H1 (cell line): Measurements from ENCODE around the gene C22orf31. TPM values are rescaled to one million over a fixed set of nuclear protein-coding genes. Genes with fewer than 3 reads are reported as not detected.

Experiments
- CTCF ChIA-PET: fragments of 300-600 bp; sonication (Branson Sonifier 250); formaldehyde crosslinking; loops from one replicate; lab custom pipeline; 2021; ENCODE audit not compliant: partially characterized antibody; lab: Charles Lee
- POLR2A ChIA-PET: fragments of 300-600 bp; sonication (Branson Sonifier 250); formaldehyde crosslinking; loops from one replicate; lab custom pipeline; 2021; ENCODE audit warnings: inconsistent platforms; ENCODE audit not compliant: partially characterized antibody; lab: Charles Lee
- DNase-seq, 2 experiments: peaks; one replicate each; pipeline versions ENCODE4 v3.0.0 to v3.0.0-alpha.2; 2010 to 2022; ENCODE audit warnings: low spot score in 2 of 2, low read depth in 1 of 2, mixed read lengths in 1 of 2
- FAIRE-seq: peaks from 2 replicates; lab custom pipeline; 2011; peaks lifted over from hg19 to GRCh38; lab: Jason Lieb, UNC
- H2AFZ ChIP-seq: 2 replicates; pipeline ENCODE4 v1.8.1; 2012; ENCODE audit warnings: low read length, inconsistent platforms
- H2AK5ac ChIP-seq: 2 replicates; pipeline ENCODE4 v1.6.1; 2013; ENCODE audit warnings: low read depth, low read length
- H2BK120ac ChIP-seq: replicated peaks from 2 replicates; pipeline ENCODE3; 2013; ENCODE audit warnings: low read depth, low read length, inconsistent platforms
- H2BK12ac ChIP-seq: 2 replicates; pipeline ENCODE4 v1.6.1; 2013; ENCODE audit warnings: low read depth, low read length
- H2BK15ac ChIP-seq: 2 replicates; pipeline ENCODE4 v1.6.1; 2013; ENCODE audit warnings: low read length
- H2BK20ac ChIP-seq: 2 replicates; pipeline ENCODE4 v1.6.1; 2013; ENCODE audit warnings: low read length
- H2BK5ac ChIP-seq: 2 replicates; pipeline ENCODE4 v1.6.1; 2013; ENCODE audit warnings: low read depth, low read length
- H3K14ac ChIP-seq: 2 replicates; pipeline ENCODE4 v1.6.1; 2013; ENCODE audit warnings: inconsistent platforms; ENCODE audit not compliant: insufficient read length
- H3K18ac ChIP-seq: 2 replicates; pipeline ENCODE4 v1.6.1; 2013; ENCODE audit warnings: low read length; ENCODE audit errors: extremely low read depth
- H3K23ac ChIP-seq: 2 replicates; pipeline ENCODE4 v1.6.1; 2013; ENCODE audit warnings: inconsistent platforms; ENCODE audit not compliant: insufficient read length
- H3K23me2 ChIP-seq: 2 replicates; pipeline ENCODE4 v1.6.1; 2013; ENCODE audit warnings: low read depth, low read length
- H3K27ac ChIP-seq: 2 replicates; pipeline ENCODE4 v1.6.1; 2011; ENCODE audit warnings: low read depth, low read length, inconsistent platforms
- H3K27me3 ChIP-seq, 4 experiments: replicated peaks in 1 of 4; 1 replicate in 1 of 4; 2 replicates in 3 of 4; pipeline versions ENCODE4 v1.6.1 to v1.8.1; 2011 to 2013; ENCODE audit warnings: low read length in 3 of 4, mild to moderate bottlenecking in 3 of 4, inconsistent platforms in 2 of 4, mixed read lengths in 2 of 4, moderate library complexity in 1 of 4; ENCODE audit not compliant: control insufficient read depth in 3 of 4, insufficient read depth in 3 of 4; ENCODE audit errors: extremely low read depth in 1 of 4
- H3K36me3 ChIP-seq, 4 experiments: 2 replicates each; pipeline versions ENCODE4 v1.6.1 to v1.8.1; 2011 to 2013; ENCODE audit warnings: mild to moderate bottlenecking in 4 of 4, low read length in 3 of 4, moderate library complexity in 2 of 4, control low read depth in 1 of 4, inconsistent platforms in 1 of 4; ENCODE audit not compliant: insufficient read depth in 4 of 4, control insufficient read depth in 2 of 4
- H3K4ac ChIP-seq: replicated peaks from 2 replicates; pipeline ENCODE3; 2013; ENCODE audit warnings: low read length, low read depth, mixed read lengths, inconsistent platforms; ENCODE audit not compliant: insufficient read length
- H3K4me1 ChIP-seq, 4 experiments: replicated peaks in 1 of 4; 1 replicate in 1 of 4; 2 replicates in 3 of 4; pipeline versions ENCODE4 v1.6.1 to v1.8.1; 2011 to 2013; ENCODE audit warnings: low read length in 3 of 4, inconsistent platforms in 2 of 4, mixed read lengths in 1 of 4; ENCODE audit not compliant: insufficient read depth in 4 of 4, control insufficient read depth in 3 of 4
- H3K4me2 ChIP-seq, 2 experiments: 2 replicates each; pipeline versions ENCODE4 v1.6.1 to v1.8.1; 2011 to 2013; ENCODE audit warnings: low read depth in 2 of 2, low read length in 2 of 2, control low read depth in 1 of 2, inconsistent platforms in 1 of 2, mild to moderate bottlenecking in 1 of 2; ENCODE audit not compliant: insufficient read depth in 1 of 2
- H3K4me3 ChIP-seq, 4 experiments: fragments of 200-600, 300-600 bp in 1 of 4; sonication (generic), shearing (Covaris generic), sonication (Bioruptor Twin) in 1 of 4; 2 replicates each; pipeline versions ENCODE4 v1.5.1 to v1.8.1; 2011 to 2016; ENCODE audit warnings: low read length in 4 of 4, low read depth in 3 of 4, control low read depth in 2 of 4, inconsistent platforms in 2 of 4, mild to moderate bottlenecking in 2 of 4, mixed read lengths in 1 of 4, moderate library complexity in 1 of 4; ENCODE audit not compliant: insufficient read depth in 2 of 4; ENCODE audit errors: extremely low read depth in 1 of 4
- H3K56ac ChIP-seq: replicated peaks from 2 replicates; pipeline ENCODE3; 2013; ENCODE audit warnings: low read depth, mild to moderate bottlenecking, mixed read lengths, low read length, inconsistent platforms; ENCODE audit not compliant: insufficient read length
- H3K79me1 ChIP-seq: 2 replicates; pipeline ENCODE4 v1.6.1; 2013; ENCODE audit warnings: low read depth, low read length, control low read depth
- H3K79me2 ChIP-seq, 2 experiments: 2 replicates each; pipeline versions ENCODE4 v1.6.1 to v1.8.1; 2012 to 2013; ENCODE audit warnings: low read length in 2 of 2, mild to moderate bottlenecking in 2 of 2, inconsistent platforms in 1 of 2; ENCODE audit not compliant: insufficient read depth in 2 of 2, control insufficient read depth in 1 of 2
- H3K9ac ChIP-seq, 4 experiments: replicated peaks in 1 of 4; 1 replicate in 1 of 4; 2 replicates in 3 of 4; pipeline versions ENCODE4 v1.6.1 to v1.8.1; 2011 to 2013; ENCODE audit warnings: low read depth in 3 of 4, low read length in 3 of 4, control low read depth in 2 of 4, mild to moderate bottlenecking in 2 of 4, moderate library complexity in 2 of 4, inconsistent platforms in 1 of 4; ENCODE audit errors: extremely low read depth in 1 of 4
- H3K9me3 ChIP-seq, 2 experiments: 2 replicates each; pipeline versions ENCODE4 v1.6.1 to v1.8.1; 2012 to 2013; ENCODE audit warnings: mild to moderate bottlenecking in 2 of 2, moderate library complexity in 2 of 2, control low read depth in 1 of 2, inconsistent platforms in 1 of 2, low read depth in 1 of 2, low read length in 1 of 2, mixed read lengths in 1 of 2; ENCODE audit not compliant: insufficient read depth in 2 of 2
- H4K20me1 ChIP-seq, 2 experiments: replicated peaks in 1 of 2; 2 replicates each; pipeline versions ENCODE3 to v1.8.1; 2011 to 2013; ENCODE audit warnings: inconsistent platforms in 2 of 2, low read length in 2 of 2, mild to moderate bottlenecking in 1 of 2; ENCODE audit not compliant: insufficient read depth in 2 of 2, control insufficient read depth in 1 of 2
- H4K5ac ChIP-seq: 2 replicates; pipeline ENCODE4 v1.6.1; 2013; ENCODE audit warnings: low read length, low read depth, mixed read lengths, inconsistent platforms; ENCODE audit not compliant: insufficient read length
- H4K8ac ChIP-seq: 2 replicates; pipeline ENCODE4 v1.8.0; 2013; ENCODE audit warnings: mild to moderate bottlenecking, moderate library complexity, low read length, inconsistent platforms; ENCODE audit not compliant: insufficient read depth; ENCODE audit errors: extremely low read depth
- H4K91ac ChIP-seq: replicated peaks from 2 replicates; pipeline ENCODE3; 2013; ENCODE audit warnings: low read length, mixed read lengths, inconsistent platforms; ENCODE audit not compliant: insufficient read length
- ATF2 ChIP-seq: IDR thresholded peaks from 2 replicates; pipeline ENCODE4 v1.6.1; 2012; ENCODE audit warnings: low read length, inconsistent platforms
- CBX8 ChIP-seq: fragments of 300-800, 300-1000 bp; sonication (generic); IDR thresholded peaks from 2 replicates; pipeline ENCODE4 v1.7.1; 2016; ENCODE audit warnings: low read depth, low read length, borderline replicate concordance
- CHD1 ChIP-seq: IDR thresholded peaks from 2 replicates; pipeline ENCODE4 v1.6.1; 2012; ENCODE audit warnings: low read depth, low read length, improper control_type of control experiment
- E2F6 ChIP-seq: IDR thresholded peaks from 2 replicates; pipeline ENCODE4 v1.6.1; 2012; ENCODE audit warnings: inconsistent platforms
- GABPA ChIP-seq: IDR thresholded peaks from 2 replicates; pipeline ENCODE4 v1.6.1; 2011; ENCODE audit warnings: mild to moderate bottlenecking, low read length, moderate library complexity, borderline replicate concordance; ENCODE audit not compliant: insufficient read depth
- GTF2F1 ChIP-seq: IDR thresholded peaks from 2 replicates; pipeline ENCODE4 v1.6.1; 2012; ENCODE audit warnings: low read depth, low read length, improper control_type of control experiment, borderline replicate concordance
- RNF2 ChIP-seq: fragments of 200-900, 300-1000 bp; sonication (generic); IDR thresholded peaks from 2 replicates; pipeline ENCODE4 v1.7.1; 2016; ENCODE audit warnings: borderline replicate concordance, low read depth, mild to moderate bottlenecking, antibody characterized with exemption, low read length; ENCODE audit not compliant: poor library complexity, severe bottlenecking; ENCODE audit errors: missing control alignments
- RXRA ChIP-seq: IDR thresholded peaks from 2 replicates; pipeline ENCODE4 v1.6.1; 2011; ENCODE audit warnings: low read depth, mild to moderate bottlenecking, low read length, moderate library complexity; ENCODE audit not compliant: insufficient read depth
- SIRT6 ChIP-seq: IDR thresholded peaks from one replicate; pipeline ENCODE4 v1.7.1; 2012; ENCODE audit warnings: low read length, inconsistent platforms
- TCF12 ChIP-seq: IDR thresholded peaks from 2 replicates; pipeline ENCODE4 v1.6.1; 2011; ENCODE audit warnings: low read depth, mild to moderate bottlenecking, low read length
- TEAD4 ChIP-seq: IDR thresholded peaks from 2 replicates; pipeline ENCODE4 v1.6.1; 2012; ENCODE audit warnings: low read depth, low read length, inconsistent platforms, mixed read lengths
- WGBS, 2 experiments: shearing (Covaris generic) in 1 of 2; methylation state at CpG; one replicate each; pipeline versions ENCODE4 v1.1.6 to v1.1.7; 2013 to 2015; ENCODE audit warnings: low lambda C conversion rate in 2 of 2, mixed read lengths in 2 of 2, inconsistent platforms in 1 of 2, low coverage in 1 of 2, missing lambda C conversion rate in 1 of 2; ENCODE audit not compliant: insufficient replicate concordance in 2 of 2, insufficient coverage in 1 of 2, insufficient read length in 1 of 2; ENCODE audit errors: extremely low coverage in 1 of 2, missing lambda C conversion rate in 1 of 2; 5-methylcytosine and 5-hydroxymethylcytosine counted together
- polyA plus RNA-seq, 7 experiments: library from polyadenylated mRNA; depleted of rRNA in 3 of 7; stranded (reverse) in 5 of 7; unstranded in 2 of 7; fragments of >200 nt in 5 of 7; fragments of 200-250 nt in 2 of 7; gene quantifications; 1 replicate in 5 of 7; 2 replicates in 1 of 7; 4 replicates in 1 of 7; pipeline versions ENCODE4 v1.2.1 to v1.2.3, GENCODE V29; 2011 to 2013; ENCODE audit warnings: missing spikeins in 2 of 7, mixed read lengths in 2 of 7
- total RNA-seq: library from RNA; stranded (reverse); fragmentation: NEBNext Ultra II Directional; extraction: Animal tissue kit (Norgen Biotek cat#: 25700); gene quantifications from 2 replicates; pipeline ENCODE4 v1.2.1, GENCODE V29; 2021

C22orf31 gene
- total and polyA plus RNA-seq, 2 of the 8 experiments (the other 6 are each of a cell fraction or from before 2014, with no cell fraction given), result not detected

- ChIA-PET POLR2A (no interaction called here), CTCF (interaction anchor here (0.6 to 1.7 kb wide), 4 partner anchors 30 to 1117 kb away, joined by 3 to 5 read pairs (median 3); no protein-coding TSS in a partner anchor)
- no peaks in the 10 kb centered on the region for H3K36me3 ChIP-seq
- no peaks in the 10 kb centered on the region for H3K9me3 ChIP-seq
- H2BK20ac ChIP-seq, result no peak overlapping the region
- no peaks in the 10 kb centered on the region for H3K79me2 ChIP-seq
- H3K23ac ChIP-seq, result no peak overlapping the region
- H3K4me1 ChIP-seq, result peaks cover 0 to 5% (median 3%) of the 10 kb centered on the region in 4 experiments; a peak in 3 of 7 replicates
- no peak overlapping the region for H3K4ac ChIP-seq
- no peak overlapping the region for H2BK12ac ChIP-seq
- H3K4me2 ChIP-seq, result no peak overlapping the region
- no peaks in the 10 kb centered on the region for H3K27me3 ChIP-seq
- no peak overlapping the region for H3K56ac ChIP-seq
- no peak overlapping the region for H3K9ac ChIP-seq
- 79% methylated on average over 2 of the region's 2 CpGs; no CpG with 5 or more reads in 1 of the 2 experiments for WGBS, 2 experiments
- H3K23me2 ChIP-seq, result no peaks in the 10 kb centered on the region; the same call in 1 of the 2 replicates
- H3K14ac ChIP-seq, result no peak overlapping the region
- peak overlapping the region; percentile 37 for H4K91ac ChIP-seq
- H3K18ac ChIP-seq, result no peak overlapping the region
- H4K20me1 ChIP-seq, result no peaks in the 10 kb centered on the region
- no peak overlapping the region for H3K4me3 ChIP-seq
- FAIRE-seq (no peak), DNase-seq (no peak)
- no peak overlapping the region for H4K5ac ChIP-seq
- H3K79me1 ChIP-seq, result no peaks in the 10 kb centered on the region
- H2AFZ ChIP-seq, result no peak overlapping the region
- H3K27ac ChIP-seq, result no peak overlapping the region
- no peak overlapping the region for H2BK5ac ChIP-seq
- H2BK120ac ChIP-seq, result no peak overlapping the region
- no peak overlapping the region for H4K8ac ChIP-seq
- no peak overlapping the region for H2AK5ac ChIP-seq
- no peak overlapping the region for H2BK15ac ChIP-seq
- TF ChIP-seq CBX8 (no peak), RNF2 (no peak), TCF12 (no peak), GABPA (no peak), TEAD4 (no peak), SIRT6 (no peak), E2F6 (no peak), RXRA (no peak), GTF2F1 (no peak), ATF2 (no peak), CHD1 (no peak)
Measured at GRCh38 chr22:29105468-29105867, 43.8 kb upstream of the C22orf31 start.
